A204.1 (cell line): Measurements from ENCODE around the gene SERPINB5.

Source experiments
- FAIRE-seq: peaks from 2 replicates; lab custom pipeline; 2012; peaks lifted over from hg19 to GRCh38; lab: Jason Lieb, UNC

The SERPINB5 gene

GRCh38 chr18:63528863-63529492 lies 52.2 kb downstream of the SERPINB5 start:
- no peak for FAIRE-seq

DNA sequence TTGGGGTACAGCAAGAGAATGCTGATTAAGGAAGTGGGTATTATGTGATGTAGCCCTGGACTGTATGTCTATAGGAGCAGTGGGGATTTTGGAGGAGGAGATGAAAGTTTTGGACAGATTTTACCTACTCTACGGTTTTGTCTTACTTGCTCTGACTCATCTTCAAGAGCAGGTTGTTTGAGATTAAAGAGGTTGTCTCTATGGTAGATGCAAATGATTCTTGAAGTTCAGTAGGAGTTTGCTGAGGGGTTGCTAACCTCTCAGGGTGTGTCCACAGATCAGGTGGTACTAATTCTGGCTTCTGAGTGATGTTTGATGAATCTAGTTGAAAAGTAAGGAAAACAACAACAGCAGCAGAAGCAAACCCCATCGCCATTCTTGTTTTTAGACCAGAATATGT lies 55.7 kb downstream of the SERPINB5 start:
- no peak for FAIRE-seq

DNA sequence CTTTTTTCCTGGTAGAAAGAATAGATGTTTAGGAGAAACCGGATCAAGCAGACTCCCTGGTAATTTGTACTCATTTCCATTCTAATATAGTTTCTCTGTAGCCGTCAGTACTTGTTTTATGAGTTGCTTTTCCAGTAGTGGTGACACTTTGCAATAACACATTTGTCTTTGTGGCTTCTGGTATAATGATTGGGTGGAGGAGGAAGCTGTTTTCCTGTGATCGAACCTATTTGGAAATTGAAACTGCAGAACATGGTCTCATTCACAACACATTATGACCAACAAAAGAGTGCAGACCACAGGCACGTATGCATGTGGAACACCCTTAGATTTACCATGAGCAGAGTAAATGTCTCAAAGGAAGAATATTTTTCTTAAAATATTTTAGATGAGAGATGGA lies 57.9 kb downstream of the SERPINB5 start:
- no peak for FAIRE-seq

GRCh38 chr18:63539904-63540510 lies 63.2 kb downstream of the SERPINB5 start:
- no peak for FAIRE-seq

GRCh38 chr18:63542069-63542468 lies 65.3 kb downstream of the SERPINB5 start, which contains the start of gene SERPINB12:
SERPINB12 (plus strand) TSS chr18:63542369; CDS start chr18:63556160, 13,791 bp downstream.
- no peak for FAIRE-seq

DNA sequence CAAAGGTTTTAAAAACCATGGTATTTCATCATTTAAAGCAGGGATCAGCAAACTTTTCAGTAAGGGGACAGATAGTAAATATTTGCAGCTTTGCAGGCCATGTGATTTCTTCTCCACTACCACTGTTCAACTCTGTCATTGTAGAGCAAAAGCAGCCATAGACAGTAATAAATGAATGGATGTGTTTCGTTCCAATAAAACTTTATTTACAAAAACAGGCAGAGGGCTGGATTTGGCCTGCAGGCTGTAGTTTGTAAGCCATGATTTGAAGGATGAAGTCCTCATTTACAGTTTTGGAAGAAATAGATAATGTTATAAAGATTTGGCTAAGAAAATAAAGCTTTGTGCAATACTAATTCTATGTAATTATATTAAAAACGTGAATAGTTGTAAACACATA lies 67.3 kb downstream of the SERPINB5 start:
- FAIRE-seq: no peak

DNA sequence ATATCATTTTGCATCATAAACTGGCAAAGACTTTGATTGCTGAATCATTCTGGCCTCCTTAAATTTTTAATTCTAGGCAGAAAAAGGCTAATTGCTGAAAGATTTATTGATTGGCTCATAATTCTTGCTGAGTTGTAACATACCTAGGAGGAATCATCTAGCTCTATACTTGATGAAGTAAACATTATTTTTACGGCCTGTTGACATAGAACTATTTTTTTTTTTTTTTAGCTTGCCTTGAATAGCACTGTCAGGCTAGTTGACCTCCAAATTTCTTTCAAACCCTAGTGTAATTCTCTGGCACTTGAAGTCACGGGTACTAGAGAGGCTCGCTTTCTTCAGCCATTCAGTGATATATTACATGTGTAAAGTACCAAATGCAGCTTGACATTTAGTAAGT lies 68.2 kb downstream of the SERPINB5 start:
- no peak for FAIRE-seq

GRCh38 chr18:63550068-63550467 lies 73.3 kb downstream of the SERPINB5 start:
- FAIRE-seq: no peak

DNA sequence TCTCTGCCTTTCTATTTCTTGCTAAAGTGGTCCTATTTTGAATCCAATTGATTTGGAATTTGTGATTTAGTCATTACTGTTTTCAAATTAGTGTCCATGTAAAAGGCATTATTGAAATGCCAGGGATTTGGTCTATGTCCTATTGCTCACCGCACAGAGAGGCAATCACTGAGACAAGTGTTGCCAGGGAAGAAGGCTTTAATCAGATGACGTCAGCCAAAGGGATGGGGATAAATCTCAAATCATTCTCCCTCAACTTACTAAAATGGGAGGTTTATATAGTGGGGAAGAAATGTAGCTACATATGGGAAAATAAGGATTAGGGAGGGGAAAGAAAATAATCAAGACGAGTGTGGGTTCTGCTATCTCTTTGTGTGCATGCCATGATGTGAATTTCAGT lies 75.0 kb downstream of the SERPINB5 start:
- no peak for FAIRE-seq

- no peak for FAIRE-seq
These were observed 75.8 kb downstream of the SERPINB5 start for GRCh38 chr18:63552581-63552980.

DNA sequence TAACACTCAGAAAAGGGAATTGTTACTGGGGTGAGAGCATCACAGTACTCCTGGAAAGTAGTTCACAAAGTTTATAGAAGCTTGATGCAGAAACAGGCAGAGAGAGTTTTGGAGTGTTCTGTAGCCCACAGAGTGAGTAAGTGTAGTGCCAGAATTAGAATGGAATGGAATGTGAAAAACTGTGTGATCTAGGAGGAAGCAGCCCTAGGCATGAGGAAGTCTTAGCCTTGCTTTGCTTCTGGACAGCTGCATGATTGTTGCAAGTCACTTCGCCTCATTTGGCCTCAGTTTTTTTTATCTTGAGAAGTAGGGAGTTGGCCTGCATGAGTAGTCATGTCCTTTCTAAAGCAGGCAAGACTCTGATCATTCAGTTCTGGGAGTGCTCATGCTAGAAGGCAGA lies 76.3 kb downstream of the SERPINB5 start:
- no peak for FAIRE-seq
